GM15510 (cell line): ENCODE results near the gene RPS27L.

Source experiments
- POLR2A ChIP-seq: IDR thresholded peaks from 3 replicates; pipeline ENCODE4 v1.6.1; 2011; ENCODE audit warnings: borderline replicate concordance; ENCODE audit not compliant: insufficient read length; ENCODE audit errors: extremely low read depth

The RPS27L gene

DNA sequence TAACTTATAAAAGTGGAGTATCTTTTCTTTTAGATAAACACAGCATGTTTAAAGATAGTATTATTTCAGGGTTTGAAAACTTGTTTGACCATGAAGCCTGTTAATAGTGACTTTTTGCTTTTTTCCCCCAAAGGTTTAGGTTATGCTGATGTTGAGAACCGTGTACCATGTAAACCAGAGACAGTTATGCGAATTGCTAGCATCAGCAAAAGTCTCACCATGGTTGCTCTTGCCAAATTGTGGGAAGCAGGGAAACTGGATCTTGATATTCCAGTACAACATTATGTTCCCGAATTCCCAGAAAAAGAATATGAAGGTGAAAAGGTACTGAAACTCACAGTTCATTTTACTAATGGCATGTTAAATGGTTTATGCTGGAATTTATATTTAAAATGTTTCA is 30.6 kb downstream of the RPS27L start:
- TF ChIP-seq POLR2A: no peak

DNA sequence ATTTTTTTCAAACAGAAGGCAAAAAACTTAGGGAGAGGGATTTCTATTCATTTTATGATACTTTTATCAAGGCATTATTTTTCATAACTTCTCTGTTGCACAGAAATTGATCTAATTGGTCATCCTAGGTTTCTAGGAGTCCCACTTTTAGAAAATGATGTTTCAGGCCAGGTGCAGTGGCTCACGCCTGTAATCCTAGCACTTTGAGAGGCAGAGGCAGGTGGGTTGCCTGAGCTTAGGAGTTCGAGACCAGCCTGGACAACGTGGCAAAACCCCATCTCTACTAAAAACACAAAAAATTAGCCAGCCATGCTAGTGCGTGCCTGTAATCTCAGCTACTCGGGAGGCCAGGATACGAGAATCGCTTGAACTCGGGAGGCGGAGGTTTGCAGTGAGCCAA is 32.8 kb downstream of the RPS27L start:
- no peak for TF ChIP-seq POLR2A

GRCh38 chr15:63122002-63122875 is 35.0 kb downstream of the RPS27L start:
- TF ChIP-seq POLR2A: no peak

DNA sequence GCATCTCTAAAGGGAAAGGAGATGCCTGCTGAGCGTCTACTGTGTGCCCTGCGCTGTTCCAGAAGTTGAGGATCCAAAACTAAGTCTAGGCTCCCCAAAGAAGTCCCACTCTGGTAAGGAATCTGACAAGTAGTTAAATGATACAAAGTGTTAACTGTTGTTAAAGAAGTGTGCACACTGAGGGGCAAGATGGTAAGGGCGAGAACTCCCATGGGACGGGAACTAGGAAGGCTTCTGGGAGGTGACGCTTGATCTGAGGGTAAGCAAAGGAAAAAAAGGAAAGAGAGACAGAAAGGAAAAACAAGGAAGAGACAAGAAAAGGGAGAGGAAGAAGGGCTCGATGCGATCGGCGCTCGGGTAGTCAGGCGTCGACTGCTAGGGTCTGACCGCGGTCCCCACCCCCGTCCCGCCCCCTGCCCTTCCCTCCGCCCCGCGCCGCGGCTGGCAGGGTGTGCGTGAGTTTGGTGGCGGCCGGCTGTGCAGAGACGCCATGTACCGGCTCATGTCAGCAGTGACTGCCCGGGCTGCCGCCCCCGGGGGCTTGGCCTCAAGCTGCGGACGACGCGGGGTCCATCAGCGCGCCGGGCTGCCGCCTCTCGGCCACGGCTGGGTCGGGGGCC is 35.8 kb downstream of the RPS27L start, which contains the start of gene LACTB:
Gene LACTB (plus strand): TSS at position 480 of the 620 bp plus-strand sequence. CDS start 11 bp downstream, at position 491.
- peak; percentile 61 for TF ChIP-seq POLR2A

- no peak for TF ChIP-seq POLR2A
Measured at GRCh38 chr15:63118854-63119253, 38.4 kb downstream of the RPS27L start.

GRCh38 chr15:63114465-63114864 is 42.8 kb downstream of the RPS27L start:
- no peak for TF ChIP-seq POLR2A

DNA sequence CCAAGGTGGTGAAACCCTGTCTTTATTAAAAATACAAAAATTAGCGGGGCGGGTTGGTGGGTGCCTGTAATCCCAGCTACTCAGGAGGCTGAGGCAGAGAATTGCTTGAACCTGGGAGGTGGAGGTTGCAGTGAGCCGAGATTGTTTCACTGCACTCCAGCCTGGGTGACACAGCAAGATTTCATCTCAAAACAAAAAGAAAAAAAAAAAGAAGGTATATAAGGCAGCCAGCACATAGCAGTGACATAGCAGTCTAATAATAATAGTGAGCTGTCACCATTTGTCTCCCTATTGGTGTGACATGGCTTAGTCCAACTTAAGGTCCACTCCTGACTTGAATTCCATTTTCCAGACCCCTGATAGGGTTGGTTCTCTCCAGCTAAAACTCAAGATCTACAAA is 44.4 kb downstream of the RPS27L start:
- no peak for TF ChIP-seq POLR2A

- TF ChIP-seq POLR2A: no peak
Measured at GRCh38 chr15:63111481-63111880, 45.8 kb downstream of the RPS27L start.

GRCh38 chr15:63110428-63111026 is 46.8 kb downstream of the RPS27L start:
- TF ChIP-seq POLR2A: no peak

DNA sequence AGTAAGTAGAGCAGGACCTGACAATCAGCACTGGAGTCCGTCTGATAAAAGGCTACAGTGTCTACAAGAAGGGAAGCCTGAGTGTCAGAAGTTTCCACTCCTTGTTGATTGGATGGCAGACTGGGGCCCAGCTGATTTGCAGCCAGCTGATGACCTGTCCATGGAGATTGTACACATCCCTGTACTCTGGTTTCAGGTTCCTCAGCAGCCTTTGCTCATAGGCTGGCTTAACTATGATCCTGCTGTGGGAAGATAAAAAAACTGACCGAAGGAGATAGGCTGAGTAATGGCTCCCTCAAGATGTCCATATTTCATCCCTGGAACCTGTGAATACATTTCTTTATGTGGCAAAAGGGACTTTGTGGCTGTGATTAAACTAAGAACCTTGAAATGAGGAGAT is 47.4 kb downstream of the RPS27L start:
- no peak for TF ChIP-seq POLR2A

DNA sequence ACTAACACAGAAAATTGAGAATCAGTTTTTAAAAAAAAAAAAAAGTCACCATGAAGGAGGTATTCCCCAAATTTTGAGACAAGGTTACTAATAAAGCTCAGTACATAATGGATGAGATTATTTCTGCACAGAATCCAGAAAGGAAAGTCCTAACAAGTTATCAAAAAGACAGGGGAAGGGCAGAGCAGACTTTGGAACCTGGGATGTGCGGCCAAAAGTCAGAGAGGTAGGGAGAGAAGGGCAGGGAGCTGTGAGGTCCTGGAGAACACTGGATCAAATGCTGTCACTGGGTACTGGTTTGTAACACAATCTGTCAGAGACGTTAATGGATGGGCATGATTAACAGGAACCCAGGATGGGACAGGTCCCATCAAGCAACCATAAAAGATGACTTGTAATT is 47.8 kb downstream of the RPS27L start:
- no peak for TF ChIP-seq POLR2A

DNA sequence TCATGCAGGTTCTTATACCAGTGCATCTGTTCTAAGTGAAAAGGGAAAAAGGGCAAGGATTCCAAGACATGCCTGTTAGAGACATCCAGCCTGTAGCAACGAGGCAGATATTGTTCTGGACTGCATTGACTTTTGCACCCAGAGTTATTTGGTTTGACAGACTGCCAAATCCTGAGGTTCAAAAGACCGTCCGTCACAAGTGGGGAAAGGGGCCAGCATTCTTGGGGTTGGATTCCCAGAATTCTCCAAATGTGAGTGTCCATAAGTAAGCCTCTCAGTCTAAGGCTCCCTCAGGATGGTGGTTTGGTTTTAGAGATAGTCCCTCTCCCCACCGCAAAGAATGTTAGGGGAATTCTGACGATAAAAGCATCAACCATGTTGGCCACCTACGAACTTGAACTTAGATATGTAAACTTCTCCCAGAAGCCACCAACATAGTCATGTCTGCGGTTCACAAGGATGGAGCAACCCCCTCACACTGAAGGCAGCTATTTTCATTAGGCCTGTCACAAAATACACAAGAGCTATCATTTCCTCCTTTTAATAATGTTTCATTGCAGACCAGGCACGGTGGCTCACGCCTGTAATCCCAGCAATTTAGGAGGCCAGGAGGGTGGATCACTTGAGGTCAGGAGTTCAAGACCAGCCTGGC is 49.3 kb downstream of the RPS27L start:
- TF ChIP-seq POLR2A: no peak

- no peak for TF ChIP-seq POLR2A
Measured at GRCh38 chr15:63104727-63105126, 52.5 kb downstream of the RPS27L start.

DNA sequence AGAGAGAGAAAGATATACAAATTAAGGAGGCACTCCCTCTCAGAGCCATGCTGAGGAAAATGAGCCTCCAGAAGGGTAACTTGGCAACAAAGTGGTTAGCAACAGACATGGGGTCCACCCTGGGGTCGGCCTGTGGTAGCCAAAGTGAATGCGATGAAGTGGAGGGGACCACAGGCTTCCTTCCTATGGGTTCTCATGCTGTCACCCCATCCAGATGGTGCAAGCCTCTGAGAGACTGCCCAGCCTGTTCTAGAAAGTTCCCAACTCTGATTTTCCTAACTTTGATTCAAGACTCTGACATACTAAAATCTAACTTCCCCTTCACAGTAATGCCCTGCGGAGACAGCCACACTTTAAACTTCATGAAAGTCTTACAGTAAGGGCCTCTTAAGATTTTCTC is 53.9 kb downstream of the RPS27L start:
- TF ChIP-seq POLR2A: no peak
